Transverse colon (tissue), 3 donors: ENCODE data around the gene PSTK.

Experiments used
- CTCF ChIP-seq, 5 experiments: fragments of 200-600 bp in 3 of 5; fragments of 450-650 bp in 2 of 5; sonication (generic) in 3 of 5; IDR thresholded peaks; 1 replicate in 2 of 5; 2 replicates in 3 of 5; pipeline ENCODE4 v1.5.1; 2016 to 2017; ENCODE audit warnings: antibody characterized with exemption in 5 of 5, inconsistent platforms in 3 of 5, mild to moderate bottlenecking in 2 of 5, moderate library complexity in 1 of 5
- POLR2A ChIP-seq: fragments of 450-650 bp; IDR thresholded peaks from one replicate; pipeline ENCODE4 v1.6.1; 2016; ENCODE audit warnings: antibody characterized with exemption, mild to moderate bottlenecking, moderate library complexity

GRCh38 chr10:123013456-123014419 lies 33.5 kb downstream of the PSTK start:
- TF ChIP-seq POLR2A: no peak
- no peak for TF ChIP-seq CTCF (IDR thresholded peaks at IDR 0.05)
